SK-N-SH treated with all-trans-retinoic acid at 6 μM for 48 hours (cell line): ENCODE data around the gene UBASH3B.

Experiments used
- ATAC-seq: fragments of 200-7000 bp; cut with Tn5 transposase; 3 replicates; pipeline ENCODE4 v1.9.1; 2020; ENCODE audit warnings: mild to moderate bottlenecking, moderate library complexity
- ARNTL ChIP-seq: fragments of 450-650 bp; formaldehyde crosslinking; IDR thresholded peaks from 2 replicates; pipeline ENCODE4 v1.5.0; 2020; ENCODE audit warnings: low read depth, mild to moderate bottlenecking, moderate library complexity, borderline replicate concordance
- BACH2 ChIP-seq: fragments of 250-450 bp; sonication (Bioruptor Pico); IDR thresholded peaks from 2 replicates; pipeline ENCODE4 v1.9.0; 2021; ENCODE audit warnings: mild to moderate bottlenecking, borderline replicate concordance
- CSDC2 ChIP-seq: fragments of 250-450 bp; sonication (Bioruptor Pico); IDR thresholded peaks from 2 replicates; pipeline ENCODE4 v1.5.0; 2020; ENCODE audit warnings: mild to moderate bottlenecking, moderate library complexity
- CSRNP3 ChIP-seq: fragments of 250-450 bp; sonication (Bioruptor Pico); IDR thresholded peaks from 2 replicates; pipeline ENCODE4 v1.5.1; 2021; ENCODE audit warnings: mild to moderate bottlenecking, moderate library complexity
- ESRRG ChIP-seq: fragments of 250-450 bp; sonication (Bioruptor Pico); IDR thresholded peaks from 2 replicates; pipeline ENCODE4 v1.6.1; 2021; ENCODE audit warnings: mild to moderate bottlenecking
- GLIS3 ChIP-seq: fragments of 250-450 bp; sonication (Bioruptor Pico); IDR thresholded peaks from 2 replicates; pipeline ENCODE4 v1.5.0; 2020; ENCODE audit warnings: mild to moderate bottlenecking, moderate library complexity
- ISL1 ChIP-seq: fragments of 250-450 bp; sonication (Bioruptor Pico); IDR thresholded peaks from 2 replicates; pipeline ENCODE4 v2.1.2; 2022; ENCODE audit warnings: mild to moderate bottlenecking, moderate library complexity
- OSR1 ChIP-seq: fragments of 250-450 bp; sonication (Bioruptor Pico); IDR thresholded peaks from 2 replicates; pipeline ENCODE4 v1.8.0; 2022; ENCODE audit warnings: moderate library complexity, mild to moderate bottlenecking, inconsistent platforms
- PATZ1 ChIP-seq: fragments of 250-450 bp; sonication (Bioruptor Pico); IDR thresholded peaks from 2 replicates; pipeline ENCODE4 v1.8.0; 2020; ENCODE audit warnings: mild to moderate bottlenecking, moderate library complexity, borderline replicate concordance
- PPARA ChIP-seq: fragments of 250-450 bp; sonication (Bioruptor Pico); IDR thresholded peaks from 2 replicates; pipeline ENCODE4 v1.5.0; 2020; ENCODE audit warnings: mild to moderate bottlenecking, borderline replicate concordance
- RARB ChIP-seq: fragments of 250-450 bp; sonication (Bioruptor Pico); IDR thresholded peaks from 2 replicates; pipeline ENCODE4 v1.8.0; 2021; ENCODE audit warnings: mild to moderate bottlenecking, moderate library complexity
- SNAI2 ChIP-seq: fragments of 250-450 bp; sonication (Bioruptor Pico); IDR thresholded peaks from 2 replicates; pipeline ENCODE4 v1.5.0; 2020; ENCODE audit warnings: mild to moderate bottlenecking, moderate library complexity
- TCF4 ChIP-seq: fragments of 250-450 bp; sonication (Bioruptor Pico); IDR thresholded peaks from 2 replicates; pipeline ENCODE4 v1.8.0; 2021; ENCODE audit warnings: mild to moderate bottlenecking, moderate library complexity, borderline replicate concordance
- TOX ChIP-seq: fragments of 250-450 bp; sonication (Bioruptor Pico); IDR thresholded peaks from 2 replicates; pipeline ENCODE4 v1.8.0; 2021; ENCODE audit warnings: mild to moderate bottlenecking, moderate library complexity, borderline replicate concordance
- TSHZ2 ChIP-seq: fragments of 250-450 bp; sonication (Bioruptor Pico); IDR thresholded peaks from 2 replicates; pipeline ENCODE4 v1.5.0; 2020; ENCODE audit warnings: mild to moderate bottlenecking, moderate library complexity
- ZC3H10 ChIP-seq: fragments of 250-450 bp; sonication (Bioruptor Pico); IDR thresholded peaks from 2 replicates; pipeline ENCODE4 v1.5.1; 2021; ENCODE audit warnings: mild to moderate bottlenecking, moderate library complexity
- ZFP3 ChIP-seq: fragments of 250-450 bp; sonication (Bioruptor Pico); IDR thresholded peaks from 2 replicates; pipeline ENCODE4 v1.5.0; 2020; ENCODE audit warnings: mild to moderate bottlenecking, moderate library complexity
- ZFP30 ChIP-seq: fragments of 450-650 bp; formaldehyde crosslinking; IDR thresholded peaks from 2 replicates; pipeline ENCODE4 v1.5.0; 2022; ENCODE audit warnings: mild to moderate bottlenecking, moderate library complexity
- ZNF565 ChIP-seq: fragments of 450-650 bp; formaldehyde crosslinking; conservative IDR thresholded peaks from 2 replicates; pipeline ENCODE4 v1.5.0; 2020; ENCODE audit warnings: low read depth, mild to moderate bottlenecking, moderate library complexity
- ZNF70 ChIP-seq: fragments of 450-650 bp; formaldehyde crosslinking; IDR thresholded peaks from 2 replicates; pipeline ENCODE4 v1.5.0; 2020; ENCODE audit warnings: mild to moderate bottlenecking, moderate library complexity
- TF ChIP-seq, protein P1 (sequence below): fragments of 250-450 bp; sonication (Bioruptor Pico); IDR thresholded peaks from 2 replicates; pipeline ENCODE4 v1.8.0; 2021; ENCODE audit warnings: low read depth, mild to moderate bottlenecking, moderate library complexity, borderline replicate concordance
- TF ChIP-seq, protein P2 (sequence below): fragments of 250-450 bp; sonication (Bioruptor Pico); IDR thresholded peaks from 2 replicates; pipeline ENCODE4 v1.5.1; 2020; ENCODE audit warnings: low read depth, mild to moderate bottlenecking, moderate library complexity

The UBASH3B gene

GRCh38 chr11:122776546-122776945 is 121.0 kb downstream of the UBASH3B start:
- ATAC-seq, result no peak
- no peak for TF ChIP-seq SNAI2 (CRISPR knock-in tag)
- TF ChIP-seq ISL1 (CRISPR knock-in tag), result no peak
- TF ChIP-seq, protein P1, sequence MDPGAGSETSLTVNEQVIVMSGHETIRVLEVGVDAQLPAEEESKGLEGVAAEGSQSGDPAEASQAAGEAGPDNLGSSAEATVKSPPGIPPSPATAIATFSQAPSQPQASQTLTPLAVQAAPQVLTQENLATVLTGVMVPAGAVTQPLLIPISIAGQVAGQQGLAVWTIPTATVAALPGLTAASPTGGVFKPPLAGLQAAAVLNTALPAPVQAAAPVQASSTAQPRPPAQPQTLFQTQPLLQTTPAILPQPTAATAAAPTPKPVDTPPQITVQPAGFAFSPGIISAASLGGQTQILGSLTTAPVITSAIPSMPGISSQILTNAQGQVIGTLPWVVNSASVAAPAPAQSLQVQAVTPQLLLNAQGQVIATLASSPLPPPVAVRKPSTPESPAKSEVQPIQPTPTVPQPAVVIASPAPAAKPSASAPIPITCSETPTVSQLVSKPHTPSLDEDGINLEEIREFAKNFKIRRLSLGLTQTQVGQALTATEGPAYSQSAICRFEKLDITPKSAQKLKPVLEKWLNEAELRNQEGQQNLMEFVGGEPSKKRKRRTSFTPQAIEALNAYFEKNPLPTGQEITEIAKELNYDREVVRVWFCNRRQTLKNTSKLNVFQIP (CRISPR knock-in tag), result no peak
- no peak for TF ChIP-seq RARB (CRISPR knock-in tag)
- no peak for TF ChIP-seq ZNF565
- TF ChIP-seq ZFP3 (CRISPR knock-in tag), result no peak
- no peak for TF ChIP-seq PATZ1
- TF ChIP-seq GLIS3 (CRISPR knock-in tag), result no peak
- TF ChIP-seq CSDC2, result no peak
- no peak for TF ChIP-seq CSRNP3
- TF ChIP-seq ZNF70 (CRISPR knock-in tag), result no peak
- TF ChIP-seq, protein P2, sequence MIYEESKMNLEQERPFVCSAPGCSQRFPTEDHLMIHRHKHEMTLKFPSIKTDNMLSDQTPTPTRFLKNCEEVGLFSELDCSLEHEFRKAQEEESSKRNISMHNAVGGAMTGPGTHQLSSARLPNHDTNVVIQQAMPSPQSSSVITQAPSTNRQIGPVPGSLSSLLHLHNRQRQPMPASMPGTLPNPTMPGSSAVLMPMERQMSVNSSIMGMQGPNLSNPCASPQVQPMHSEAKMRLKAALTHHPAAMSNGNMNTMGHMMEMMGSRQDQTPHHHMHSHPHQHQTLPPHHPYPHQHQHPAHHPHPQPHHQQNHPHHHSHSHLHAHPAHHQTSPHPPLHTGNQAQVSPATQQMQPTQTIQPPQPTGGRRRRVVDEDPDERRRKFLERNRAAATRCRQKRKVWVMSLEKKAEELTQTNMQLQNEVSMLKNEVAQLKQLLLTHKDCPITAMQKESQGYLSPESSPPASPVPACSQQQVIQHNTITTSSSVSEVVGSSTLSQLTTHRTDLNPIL (CRISPR knock-in tag), result no peak
- no peak for TF ChIP-seq TOX
- TF ChIP-seq BACH2 (CRISPR knock-in tag), result no peak
- no peak for TF ChIP-seq TCF4
- TF ChIP-seq ARNTL, result no peak
- TF ChIP-seq TSHZ2 (CRISPR knock-in tag), result no peak
- no peak for TF ChIP-seq ZFP30 (CRISPR knock-in tag)
- no peak for TF ChIP-seq ESRRG

GRCh38 chr11:122777343-122777742 is 121.8 kb downstream of the UBASH3B start:
- no peak for TF ChIP-seq CSRNP3
- no peak for TF ChIP-seq ZFP3 (CRISPR knock-in tag)
- no peak for TF ChIP-seq PATZ1
- no peak for TF ChIP-seq RARB (CRISPR knock-in tag)
- no peak for TF ChIP-seq ISL1 (CRISPR knock-in tag)
- TF ChIP-seq GLIS3 (CRISPR knock-in tag), result no peak
- TF ChIP-seq ZC3H10 (CRISPR knock-in tag), result no peak
- TF ChIP-seq OSR1 (CRISPR knock-in tag), result no peak
- TF ChIP-seq PPARA (CRISPR knock-in tag), result no peak
- no peak for TF ChIP-seq ZNF70 (CRISPR knock-in tag)
- TF ChIP-seq ESRRG, result no peak
- TF ChIP-seq, protein P2 (CRISPR knock-in tag), result no peak
- ATAC-seq, result no peak
